H1 (cell line): ENCODE results near the gene EPHA8. TPM values are rescaled to one million over a fixed set of nuclear protein-coding genes. Genes with fewer than 3 reads are reported as not detected.

Experiments
- CTCF ChIA-PET: fragments of 300-600 bp; sonication (Branson Sonifier 250); formaldehyde crosslinking; loops from one replicate; lab custom pipeline; 2021; ENCODE audit not compliant: partially characterized antibody; lab: Charles Lee
- POLR2A ChIA-PET: fragments of 300-600 bp; sonication (Branson Sonifier 250); formaldehyde crosslinking; loops from one replicate; lab custom pipeline; 2021; ENCODE audit warnings: inconsistent platforms; ENCODE audit not compliant: partially characterized antibody; lab: Charles Lee
- DNase-seq, 2 experiments: peaks; one replicate each; pipeline versions ENCODE4 v3.0.0 to v3.0.0-alpha.2; 2010 to 2022; ENCODE audit warnings: low spot score in 2 of 2, low read depth in 1 of 2, mixed read lengths in 1 of 2
- FAIRE-seq: peaks from 2 replicates; lab custom pipeline; 2011; peaks lifted over from hg19 to GRCh38; lab: Jason Lieb, UNC
- H2AFZ ChIP-seq: 2 replicates; pipeline ENCODE4 v1.8.1; 2012; ENCODE audit warnings: low read length, inconsistent platforms
- H2AK5ac ChIP-seq: 2 replicates; pipeline ENCODE4 v1.6.1; 2013; ENCODE audit warnings: low read depth, low read length
- H2BK120ac ChIP-seq: replicated peaks from 2 replicates; pipeline ENCODE3; 2013; ENCODE audit warnings: low read depth, low read length, inconsistent platforms
- H2BK12ac ChIP-seq: 2 replicates; pipeline ENCODE4 v1.6.1; 2013; ENCODE audit warnings: low read depth, low read length
- H2BK15ac ChIP-seq: 2 replicates; pipeline ENCODE4 v1.6.1; 2013; ENCODE audit warnings: low read length
- H2BK20ac ChIP-seq: 2 replicates; pipeline ENCODE4 v1.6.1; 2013; ENCODE audit warnings: low read length
- H2BK5ac ChIP-seq: 2 replicates; pipeline ENCODE4 v1.6.1; 2013; ENCODE audit warnings: low read depth, low read length
- H3K14ac ChIP-seq: 2 replicates; pipeline ENCODE4 v1.6.1; 2013; ENCODE audit warnings: inconsistent platforms; ENCODE audit not compliant: insufficient read length
- H3K18ac ChIP-seq: 2 replicates; pipeline ENCODE4 v1.6.1; 2013; ENCODE audit warnings: low read length; ENCODE audit errors: extremely low read depth
- H3K23ac ChIP-seq: 2 replicates; pipeline ENCODE4 v1.6.1; 2013; ENCODE audit warnings: inconsistent platforms; ENCODE audit not compliant: insufficient read length
- H3K23me2 ChIP-seq: 2 replicates; pipeline ENCODE4 v1.6.1; 2013; ENCODE audit warnings: low read depth, low read length
- H3K27ac ChIP-seq: 2 replicates; pipeline ENCODE4 v1.6.1; 2011; ENCODE audit warnings: low read depth, low read length, inconsistent platforms
- H3K27me3 ChIP-seq, 4 experiments: replicated peaks in 1 of 4; 1 replicate in 1 of 4; 2 replicates in 3 of 4; pipeline versions ENCODE4 v1.6.1 to v1.8.1; 2011 to 2013; ENCODE audit warnings: low read length in 3 of 4, mild to moderate bottlenecking in 3 of 4, inconsistent platforms in 2 of 4, mixed read lengths in 2 of 4, moderate library complexity in 1 of 4; ENCODE audit not compliant: control insufficient read depth in 3 of 4, insufficient read depth in 3 of 4; ENCODE audit errors: extremely low read depth in 1 of 4
- H3K36me3 ChIP-seq, 4 experiments: 2 replicates each; pipeline versions ENCODE4 v1.6.1 to v1.8.1; 2011 to 2013; ENCODE audit warnings: mild to moderate bottlenecking in 4 of 4, low read length in 3 of 4, moderate library complexity in 2 of 4, control low read depth in 1 of 4, inconsistent platforms in 1 of 4; ENCODE audit not compliant: insufficient read depth in 4 of 4, control insufficient read depth in 2 of 4
- H3K4ac ChIP-seq: replicated peaks from 2 replicates; pipeline ENCODE3; 2013; ENCODE audit warnings: low read length, low read depth, mixed read lengths, inconsistent platforms; ENCODE audit not compliant: insufficient read length
- H3K4me1 ChIP-seq, 4 experiments: replicated peaks in 1 of 4; 1 replicate in 1 of 4; 2 replicates in 3 of 4; pipeline versions ENCODE4 v1.6.1 to v1.8.1; 2011 to 2013; ENCODE audit warnings: low read length in 3 of 4, inconsistent platforms in 2 of 4, mixed read lengths in 1 of 4; ENCODE audit not compliant: insufficient read depth in 4 of 4, control insufficient read depth in 3 of 4
- H3K4me2 ChIP-seq, 2 experiments: 2 replicates each; pipeline versions ENCODE4 v1.6.1 to v1.8.1; 2011 to 2013; ENCODE audit warnings: low read depth in 2 of 2, low read length in 2 of 2, control low read depth in 1 of 2, inconsistent platforms in 1 of 2, mild to moderate bottlenecking in 1 of 2; ENCODE audit not compliant: insufficient read depth in 1 of 2
- H3K4me3 ChIP-seq, 4 experiments: fragments of 200-600, 300-600 bp in 1 of 4; sonication (generic), shearing (Covaris generic), sonication (Bioruptor Twin) in 1 of 4; 2 replicates each; pipeline versions ENCODE4 v1.5.1 to v1.8.1; 2011 to 2016; ENCODE audit warnings: low read length in 4 of 4, low read depth in 3 of 4, control low read depth in 2 of 4, inconsistent platforms in 2 of 4, mild to moderate bottlenecking in 2 of 4, mixed read lengths in 1 of 4, moderate library complexity in 1 of 4; ENCODE audit not compliant: insufficient read depth in 2 of 4; ENCODE audit errors: extremely low read depth in 1 of 4
- H3K56ac ChIP-seq: replicated peaks from 2 replicates; pipeline ENCODE3; 2013; ENCODE audit warnings: low read depth, mild to moderate bottlenecking, mixed read lengths, low read length, inconsistent platforms; ENCODE audit not compliant: insufficient read length
- H3K79me1 ChIP-seq: 2 replicates; pipeline ENCODE4 v1.6.1; 2013; ENCODE audit warnings: low read depth, low read length, control low read depth
- H3K79me2 ChIP-seq, 2 experiments: 2 replicates each; pipeline versions ENCODE4 v1.6.1 to v1.8.1; 2012 to 2013; ENCODE audit warnings: low read length in 2 of 2, mild to moderate bottlenecking in 2 of 2, inconsistent platforms in 1 of 2; ENCODE audit not compliant: insufficient read depth in 2 of 2, control insufficient read depth in 1 of 2
- H3K9ac ChIP-seq, 4 experiments: replicated peaks in 1 of 4; 1 replicate in 1 of 4; 2 replicates in 3 of 4; pipeline versions ENCODE4 v1.6.1 to v1.8.1; 2011 to 2013; ENCODE audit warnings: low read depth in 3 of 4, low read length in 3 of 4, control low read depth in 2 of 4, mild to moderate bottlenecking in 2 of 4, moderate library complexity in 2 of 4, inconsistent platforms in 1 of 4; ENCODE audit errors: extremely low read depth in 1 of 4
- H3K9me3 ChIP-seq, 2 experiments: 2 replicates each; pipeline versions ENCODE4 v1.6.1 to v1.8.1; 2012 to 2013; ENCODE audit warnings: mild to moderate bottlenecking in 2 of 2, moderate library complexity in 2 of 2, control low read depth in 1 of 2, inconsistent platforms in 1 of 2, low read depth in 1 of 2, low read length in 1 of 2, mixed read lengths in 1 of 2; ENCODE audit not compliant: insufficient read depth in 2 of 2
- H4K20me1 ChIP-seq, 2 experiments: replicated peaks in 1 of 2; 2 replicates each; pipeline versions ENCODE3 to v1.8.1; 2011 to 2013; ENCODE audit warnings: inconsistent platforms in 2 of 2, low read length in 2 of 2, mild to moderate bottlenecking in 1 of 2; ENCODE audit not compliant: insufficient read depth in 2 of 2, control insufficient read depth in 1 of 2
- H4K5ac ChIP-seq: 2 replicates; pipeline ENCODE4 v1.6.1; 2013; ENCODE audit warnings: low read length, low read depth, mixed read lengths, inconsistent platforms; ENCODE audit not compliant: insufficient read length
- H4K8ac ChIP-seq: 2 replicates; pipeline ENCODE4 v1.8.0; 2013; ENCODE audit warnings: mild to moderate bottlenecking, moderate library complexity, low read length, inconsistent platforms; ENCODE audit not compliant: insufficient read depth; ENCODE audit errors: extremely low read depth
- H4K91ac ChIP-seq: replicated peaks from 2 replicates; pipeline ENCODE3; 2013; ENCODE audit warnings: low read length, mixed read lengths, inconsistent platforms; ENCODE audit not compliant: insufficient read length
- BACH1 ChIP-seq: IDR thresholded peaks from 2 replicates; pipeline ENCODE4 v1.6.1; 2012; ENCODE audit warnings: low read length, improper control_type of control experiment
- CBX5 ChIP-seq: fragments of 300-800, 300-1000 bp; sonication (generic); IDR thresholded peaks from 2 replicates; pipeline ENCODE4 v1.7.1; 2016; ENCODE audit warnings: antibody characterized with exemption, low read length, low read depth
- CBX8 ChIP-seq: fragments of 300-800, 300-1000 bp; sonication (generic); IDR thresholded peaks from 2 replicates; pipeline ENCODE4 v1.7.1; 2016; ENCODE audit warnings: low read depth, low read length, borderline replicate concordance
- EGR1 ChIP-seq: IDR thresholded peaks from 2 replicates; pipeline ENCODE4 v1.6.1; 2011; ENCODE audit warnings: low read depth, low read length, borderline replicate concordance
- EP300 ChIP-seq, 2 experiments: IDR thresholded peaks; 1 replicate in 1 of 2; 2 replicates in 1 of 2; pipeline ENCODE4 v1.6.1; 2011 to 2012; ENCODE audit warnings: low read depth in 2 of 2, low read length in 2 of 2, mild to moderate bottlenecking in 2 of 2, borderline replicate concordance in 1 of 2, inconsistent platforms in 1 of 2, moderate library complexity in 1 of 2
- JUND ChIP-seq: IDR thresholded peaks from 2 replicates; pipeline ENCODE4 v1.6.1; 2011; ENCODE audit warnings: mild to moderate bottlenecking, improper control_type of control experiment, low read length
- POLR2AphosphoS5 ChIP-seq: IDR thresholded peaks from 2 replicates; pipeline ENCODE4 v1.6.1; 2011; ENCODE audit warnings: low read depth, low read length
- RAD21 ChIP-seq, 2 experiments: IDR thresholded peaks in 1 of 2; conservative IDR thresholded peaks in 1 of 2; 2 replicates each; pipeline ENCODE4 v1.6.1; 2011; ENCODE audit warnings: low read depth in 2 of 2, low read length in 2 of 2, improper control_type of control experiment in 1 of 2, inconsistent platforms in 1 of 2, mild to moderate bottlenecking in 1 of 2, moderate library complexity in 1 of 2
- SAP30 ChIP-seq: fragments of 300-600 bp; sonication (generic); IDR thresholded peaks from 2 replicates; pipeline ENCODE4 v1.7.1; 2012; ENCODE audit warnings: low read length, moderate library complexity, mild to moderate bottlenecking, inconsistent platforms; ENCODE audit not compliant: insufficient read depth, insufficient replicate concordance
- TEAD4 ChIP-seq: IDR thresholded peaks from 2 replicates; pipeline ENCODE4 v1.6.1; 2012; ENCODE audit warnings: low read depth, low read length, inconsistent platforms, mixed read lengths
- WGBS, 2 experiments: shearing (Covaris generic) in 1 of 2; methylation state at CpG; one replicate each; pipeline versions ENCODE4 v1.1.6 to v1.1.7; 2013 to 2015; ENCODE audit warnings: low lambda C conversion rate in 2 of 2, mixed read lengths in 2 of 2, inconsistent platforms in 1 of 2, low coverage in 1 of 2, missing lambda C conversion rate in 1 of 2; ENCODE audit not compliant: insufficient replicate concordance in 2 of 2, insufficient coverage in 1 of 2, insufficient read length in 1 of 2; ENCODE audit errors: extremely low coverage in 1 of 2, missing lambda C conversion rate in 1 of 2; 5-methylcytosine and 5-hydroxymethylcytosine counted together
- polyA plus RNA-seq, 7 experiments: library from polyadenylated mRNA; depleted of rRNA in 3 of 7; stranded (reverse) in 5 of 7; unstranded in 2 of 7; fragments of >200 nt in 5 of 7; fragments of 200-250 nt in 2 of 7; gene quantifications; 1 replicate in 5 of 7; 2 replicates in 1 of 7; 4 replicates in 1 of 7; pipeline versions ENCODE4 v1.2.1 to v1.2.3, GENCODE V29; 2011 to 2013; ENCODE audit warnings: missing spikeins in 2 of 7, mixed read lengths in 2 of 7
- total RNA-seq: library from RNA; stranded (reverse); fragmentation: NEBNext Ultra II Directional; extraction: Animal tissue kit (Norgen Biotek cat#: 25700); gene quantifications from 2 replicates; pipeline ENCODE4 v1.2.1, GENCODE V29; 2021

Gene EPHA8
- total and polyA plus RNA-seq, 2 of the 8 experiments (the other 6 are each of a cell fraction or from before 2014, with no cell fraction given), result 4.0 to 8.4 TPM

- 93% methylated on average over 17 of the region's 24 CpGs; no CpG with 5 or more reads in 1 of the 2 experiments for WGBS, 2 experiments
- POLR2A ChIA-PET, result no interaction called here
Measured at GRCh38 chr1:22588899-22589422, 25.7 kb downstream of the EPHA8 start.

More at GRCh38 chr1:22588899-22589422, 25.7 kb downstream of the EPHA8 start:
- Histone ChIP-seq H3K9ac (no peak overlapping the region), H3K14ac (no peak overlapping the region), H4K20me1 (no peaks in the 10 kb centered on the region), H2BK5ac (no peak overlapping the region), H3K27me3 (no peaks in the 10 kb centered on the region), H4K91ac (no peak overlapping the region), H3K4ac (no peak overlapping the region), H4K5ac (no peak overlapping the region), H3K79me2 (no peaks in the 10 kb centered on the region), H3K4me1 (peaks cover 0 to 10% (median 2%) of the 10 kb centered on the region in 4 experiments; a peak in 3 of 7 replicates), H2AFZ (no peak overlapping the region), H2BK20ac (no peak overlapping the region), H3K18ac (no peak overlapping the region), H4K8ac (no peak overlapping the region; the same call in 1 of the 2 replicates), H2BK12ac (no peak overlapping the region), H3K4me2 (no peak overlapping the region), H3K23me2 (peaks cover 3% of the 10 kb centered on the region; the same call in 1 of the 2 replicates), H3K23ac (no peak overlapping the region), H2BK120ac (no peak overlapping the region), H2BK15ac (no peak overlapping the region), H2AK5ac (no peak overlapping the region), H3K27ac (no peak overlapping the region), H3K4me3 (no peak overlapping the region), H3K36me3 (no peaks in the 10 kb centered on the region), H3K56ac (no peak overlapping the region), H3K9me3 (no peaks in the 10 kb centered on the region), H3K79me1 (no peaks in the 10 kb centered on the region)
- FAIRE-seq, result no peak
- DNase-seq, result no peak
- CTCF ChIA-PET, result no interaction called here
- no peak for TF ChIP-seq POLR2AphosphoS5
- TF ChIP-seq BACH1, result no peak
- TF ChIP-seq EGR1, result no peak
- TF ChIP-seq TEAD4, result no peak
- no peak for TF ChIP-seq EP300 (IDR thresholded peaks at IDR 0.05; ENCODE audit: borderline replicate concordance in 1 of 2, low read depth in 2 of 2, low read length in 2 of 2)
- TF ChIP-seq JUND, result no peak
- TF ChIP-seq SAP30, result no peak
- no peak for TF ChIP-seq CBX8
- TF ChIP-seq RAD21 (IDR thresholded peaks at IDR 0.05 in 1 of 2, conservative IDR thresholded peaks at IDR 0.05 in 1 of 2; ENCODE audit: low read depth in 2 of 2, low read length in 2 of 2), result no peak
- no peak for TF ChIP-seq CBX5
